HG03521 (cell line): Measurements from ENCODE around the gene CRLF2.
A peak's percentile ranks its signal among the peaks of the same experiment; 100 is the strongest.
"Not testable (repeated sequence)": the region's sequence is repeated elsewhere in the genome, so short reads cannot be mapped to it uniquely, and the experiment has no call there.

Experiments
- ATAC-seq: cut with Tn5 transposase; IDR thresholded peaks from one replicate; pipeline ENCODE4 v1.9.1; 2021; ENCODE audit warnings: mild to moderate bottlenecking, moderate library complexity; ENCODE audit not compliant: unreplicated experiment

The CRLF2 gene, protein sequence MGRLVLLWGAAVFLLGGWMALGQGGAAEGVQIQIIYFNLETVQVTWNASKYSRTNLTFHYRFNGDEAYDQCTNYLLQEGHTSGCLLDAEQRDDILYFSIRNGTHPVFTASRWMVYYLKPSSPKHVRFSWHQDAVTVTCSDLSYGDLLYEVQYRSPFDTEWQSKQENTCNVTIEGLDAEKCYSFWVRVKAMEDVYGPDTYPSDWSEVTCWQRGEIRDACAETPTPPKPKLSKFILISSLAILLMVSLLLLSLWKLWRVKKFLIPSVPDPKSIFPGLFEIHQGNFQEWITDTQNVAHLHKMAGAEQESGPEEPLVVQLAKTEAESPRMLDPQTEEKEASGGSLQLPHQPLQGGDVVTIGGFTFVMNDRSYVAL

DNA sequence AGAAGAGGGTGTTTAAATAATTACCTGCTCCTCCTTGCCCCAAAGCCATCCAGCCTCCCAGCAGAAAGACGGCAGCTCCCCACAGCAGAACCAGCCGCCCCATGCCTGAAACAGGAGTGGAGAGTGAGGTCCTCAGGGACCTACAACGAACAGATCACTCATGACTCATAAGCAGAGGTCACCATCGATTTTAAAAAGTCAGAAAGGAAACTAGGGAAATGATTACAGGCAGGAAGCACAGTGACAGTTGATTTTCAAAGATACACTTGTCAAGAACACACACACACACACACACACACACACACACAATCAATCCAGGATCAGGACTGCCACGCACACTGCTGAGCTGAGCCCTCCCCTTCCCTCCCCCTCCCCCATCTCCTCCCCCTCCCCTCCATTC, at the start of gene CRLF2:
TSS of gene CRLF2 (minus strand) at position 118 of the 400 bp plus-strand sequence. CDS start at position 103, 15 bp downstream.
- peak; percentile 56 for ATAC-seq

DNA sequence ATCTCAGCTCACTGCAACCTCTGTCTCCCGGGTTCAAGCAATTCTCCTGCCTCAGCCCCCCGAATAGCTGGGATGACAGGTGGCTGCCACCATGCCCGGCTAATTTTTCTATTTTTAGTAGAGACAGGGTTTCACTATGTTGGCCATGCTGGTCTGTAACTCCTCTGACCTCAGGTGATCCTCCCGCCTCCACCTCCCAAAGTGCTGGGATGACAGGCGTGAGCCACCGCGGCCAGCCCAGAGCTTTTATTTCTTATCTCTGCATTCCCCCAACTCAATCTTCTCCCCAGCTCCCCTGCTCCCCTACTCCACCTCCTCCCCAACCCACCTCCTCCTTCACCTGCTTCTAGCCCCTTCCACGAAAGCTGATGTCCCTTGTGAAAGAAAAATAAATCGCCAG, 49.3 kb upstream of the CRLF2 start:
- not testable (repeated sequence) for ATAC-seq

DNA sequence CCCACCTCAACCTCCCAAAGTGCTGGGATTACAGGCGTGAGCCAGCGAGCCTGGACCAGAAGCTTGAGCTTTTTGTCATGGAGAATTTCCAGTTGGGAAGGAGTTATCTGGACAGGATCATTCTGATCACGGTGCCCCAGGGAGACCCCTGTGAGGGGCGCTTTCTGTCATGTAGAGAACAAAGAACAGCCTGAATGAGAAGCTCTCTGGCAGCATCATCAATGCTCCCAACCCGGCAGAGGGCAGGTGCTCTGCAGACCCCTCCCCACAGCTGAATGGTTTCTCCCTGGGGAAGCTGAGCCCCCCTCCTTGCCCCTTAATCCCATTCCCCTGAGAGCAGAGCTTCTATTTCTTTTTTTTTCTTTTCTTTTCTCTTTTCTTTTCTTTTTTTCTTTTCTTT, 48.8 kb upstream of the CRLF2 start:
- no peak for ATAC-seq

DNA sequence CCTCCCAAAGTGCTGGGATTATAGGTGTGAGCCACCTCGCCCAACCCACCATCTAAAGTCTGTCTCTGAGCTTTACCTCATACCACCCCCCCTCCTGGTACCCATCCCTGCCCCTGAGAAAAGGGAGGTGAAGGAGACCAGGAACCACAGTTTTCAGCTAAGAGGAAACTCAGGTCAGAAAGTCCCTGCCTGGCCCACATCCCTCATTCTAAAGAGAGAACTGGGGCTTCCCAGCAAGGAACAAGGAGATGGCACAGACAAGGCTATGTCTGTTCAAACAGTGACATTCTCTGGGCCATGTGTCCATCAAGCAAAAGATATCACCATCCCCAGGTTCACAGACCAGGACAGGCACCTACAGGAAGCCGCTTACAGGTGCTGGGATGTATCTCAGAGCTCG, 40.4 kb upstream of the CRLF2 start:
- ATAC-seq = no peak

DNA sequence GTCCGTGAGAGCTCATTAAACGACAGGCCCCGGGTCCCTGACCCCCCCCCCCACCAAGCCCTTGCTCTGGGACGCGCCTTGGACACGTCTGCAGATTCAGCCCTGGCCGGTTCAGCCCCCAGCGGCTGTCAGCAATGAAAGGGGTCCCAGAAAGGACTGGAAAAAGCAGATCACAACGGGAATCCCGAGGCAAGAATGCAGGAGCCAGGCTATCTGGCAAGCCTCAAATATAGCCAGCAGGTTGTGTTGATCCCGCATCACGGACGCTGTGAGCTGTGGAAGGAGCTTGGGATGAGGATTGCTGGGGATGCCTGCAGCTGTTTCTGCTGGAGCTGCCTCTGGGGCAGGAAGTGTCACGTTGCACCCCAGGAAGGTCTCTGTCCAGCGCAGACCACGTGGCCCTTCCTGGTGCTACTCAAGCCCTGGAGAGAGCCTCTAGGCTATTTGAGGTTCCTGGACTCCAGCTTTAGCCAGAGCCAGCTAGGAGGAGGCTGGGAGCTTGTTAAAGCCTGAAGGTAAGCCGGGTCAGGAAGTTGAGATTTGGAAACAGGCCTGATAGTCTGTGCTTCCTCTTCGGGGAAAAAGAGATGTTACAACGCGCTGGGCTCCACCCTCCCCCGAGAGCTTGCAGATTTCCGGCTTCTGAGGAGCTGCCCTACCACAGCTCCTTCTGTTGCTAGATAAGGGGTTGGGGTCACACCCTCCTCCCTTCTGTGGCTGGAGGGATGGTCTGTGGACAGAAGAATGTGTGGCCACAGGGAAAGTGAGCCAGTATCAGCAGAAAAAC, 36.8 kb upstream of the CRLF2 start:
- no peak for ATAC-seq

DNA sequence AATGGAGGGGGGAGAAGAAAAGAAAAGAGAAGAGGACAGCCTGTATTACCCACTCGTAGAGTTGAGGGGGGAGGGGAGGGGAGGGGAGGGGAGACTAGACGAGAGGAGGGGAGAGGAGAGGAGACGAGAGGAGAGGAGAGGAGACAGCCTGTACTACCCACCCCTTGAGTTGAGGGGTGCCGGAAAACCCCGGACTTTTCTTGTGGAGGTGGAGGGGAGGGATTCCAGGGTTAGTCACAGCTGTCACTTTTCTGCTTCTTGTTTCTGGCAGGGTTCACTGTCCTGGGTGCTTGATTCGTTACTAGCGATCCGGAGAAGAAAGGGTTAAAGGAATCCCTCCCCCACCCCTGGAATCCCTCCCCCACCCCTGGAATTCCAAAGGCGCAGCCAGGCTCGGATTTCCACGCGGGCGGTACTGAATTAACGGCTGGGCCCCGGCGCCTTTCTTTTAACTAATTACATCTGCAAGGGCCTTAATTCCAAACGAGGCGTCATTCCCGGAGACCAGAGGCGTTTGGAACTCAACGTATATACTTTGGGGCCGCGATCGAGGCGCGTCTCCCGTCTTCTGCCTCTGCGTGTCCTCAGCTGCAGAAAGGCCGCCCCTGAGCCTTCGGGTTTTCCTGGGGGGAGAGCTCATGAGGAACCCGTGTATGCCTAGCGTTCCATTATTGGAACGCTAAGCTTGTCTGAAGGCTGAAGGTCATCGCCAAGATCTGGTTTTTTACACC, 36.0 kb upstream of the CRLF2 start:
- no peak for ATAC-seq

DNA sequence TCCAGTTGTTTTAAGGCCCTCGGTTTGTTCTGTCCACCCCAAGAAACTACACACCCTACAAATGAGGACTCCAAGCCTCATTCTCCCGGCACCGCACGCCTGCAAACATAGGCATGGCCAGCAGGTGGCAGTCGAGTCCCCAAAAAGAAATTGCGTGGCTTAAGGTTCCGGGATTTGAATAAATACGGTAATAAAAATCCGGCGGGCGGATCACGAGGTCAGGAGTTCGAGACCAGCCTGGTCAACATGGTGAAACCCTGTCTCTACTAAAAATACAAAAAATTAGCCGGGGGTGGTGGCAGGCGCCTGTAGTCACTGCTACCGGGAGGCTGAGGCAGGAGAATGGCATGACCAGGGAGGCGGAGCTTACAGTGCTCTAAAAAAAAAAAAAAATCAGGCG, 34.4 kb upstream of the CRLF2 start:
- ATAC-seq = no peak

DNA sequence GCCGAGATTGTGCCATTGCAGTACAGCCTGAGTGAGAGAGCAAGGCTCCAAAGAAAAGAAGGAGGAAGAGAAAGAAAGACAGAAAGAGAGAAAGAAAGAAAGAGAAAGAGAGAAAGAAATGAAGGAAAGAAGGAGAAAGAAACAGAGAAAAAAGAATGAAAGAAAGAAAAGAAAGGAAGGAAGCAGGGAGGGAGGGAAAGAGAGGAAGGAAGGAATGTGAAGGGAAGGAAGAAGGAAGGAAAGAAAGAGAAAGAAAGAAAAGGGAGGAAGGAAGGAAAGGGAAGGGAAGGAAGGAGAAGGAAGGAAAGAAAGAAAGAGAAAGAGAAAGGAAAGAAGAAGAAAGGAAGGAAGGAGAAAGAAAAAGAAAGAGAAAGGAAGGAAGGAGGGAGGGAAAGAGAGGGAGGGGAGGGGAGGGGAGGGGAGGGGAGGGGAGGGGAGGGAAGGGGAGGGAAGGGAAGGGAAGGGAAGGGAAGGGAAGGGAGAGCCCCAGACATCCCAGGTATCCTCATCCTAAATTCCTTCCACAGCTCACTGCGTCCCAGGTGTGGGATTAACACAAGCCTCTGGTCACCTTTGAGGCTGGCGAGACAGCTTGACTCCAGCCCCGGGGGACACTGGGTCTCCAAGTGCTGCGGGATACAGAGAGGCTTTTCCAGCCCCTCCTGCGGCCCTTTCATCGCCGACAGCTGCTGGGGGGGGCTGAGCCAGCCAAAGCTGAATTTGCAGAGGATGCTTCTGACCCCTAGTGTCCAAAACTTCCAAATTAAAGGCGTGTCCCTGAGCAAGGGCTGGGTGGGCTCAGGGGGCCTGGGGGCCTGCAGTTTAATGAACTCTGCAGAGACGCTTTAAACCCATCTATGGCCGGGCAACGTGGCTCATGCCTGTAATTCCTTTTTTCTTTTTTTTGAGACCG, 32.0 kb upstream of the CRLF2 start:
- ATAC-seq = no peak

DNA sequence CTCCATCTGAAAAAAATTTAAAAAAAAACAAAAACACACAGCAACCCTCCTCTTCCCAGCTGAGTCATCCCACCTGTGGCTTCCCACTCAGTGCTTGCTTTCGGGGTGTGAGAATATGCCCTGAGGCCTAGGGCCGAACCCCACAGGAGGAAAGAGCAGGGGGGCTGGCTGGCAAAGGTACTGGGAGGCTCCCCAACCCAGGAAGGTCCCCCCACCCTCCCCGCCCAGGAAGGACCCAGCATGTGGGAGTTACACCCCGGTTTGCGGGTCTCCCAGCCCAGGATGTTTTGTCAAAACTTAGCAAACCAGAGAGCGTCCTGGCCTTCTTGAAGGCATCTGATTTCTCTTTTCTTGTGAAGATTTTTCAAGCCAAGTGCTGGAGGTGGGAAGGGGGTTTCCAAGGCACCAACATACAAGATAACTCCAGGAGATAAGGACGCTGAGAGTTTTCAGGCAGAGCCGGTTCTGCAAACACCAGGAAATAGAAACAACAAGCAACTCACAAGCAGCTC, 30.5 kb upstream of the CRLF2 start:
- no peak for ATAC-seq

DNA sequence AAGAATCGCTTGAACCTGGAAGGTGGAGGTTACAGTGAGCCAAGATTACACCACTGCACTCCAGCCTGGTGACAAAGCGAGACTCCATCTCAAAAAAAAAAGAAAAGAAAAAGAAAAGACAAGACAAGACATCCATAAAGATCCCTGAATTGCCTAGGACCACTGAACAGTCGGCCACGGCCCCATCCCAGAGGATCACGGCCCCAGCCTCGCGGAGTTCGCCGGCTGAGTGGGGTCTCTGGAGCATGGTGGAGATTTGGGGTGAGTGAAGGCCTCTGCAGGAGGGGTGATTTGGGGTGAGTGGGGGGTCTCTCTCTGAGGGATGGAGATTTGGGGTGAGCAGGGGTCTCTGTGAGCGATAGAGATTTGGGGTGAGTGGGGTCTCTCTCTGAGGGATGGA, 28.1 kb upstream of the CRLF2 start:
- not testable (repeated sequence) for ATAC-seq

DNA sequence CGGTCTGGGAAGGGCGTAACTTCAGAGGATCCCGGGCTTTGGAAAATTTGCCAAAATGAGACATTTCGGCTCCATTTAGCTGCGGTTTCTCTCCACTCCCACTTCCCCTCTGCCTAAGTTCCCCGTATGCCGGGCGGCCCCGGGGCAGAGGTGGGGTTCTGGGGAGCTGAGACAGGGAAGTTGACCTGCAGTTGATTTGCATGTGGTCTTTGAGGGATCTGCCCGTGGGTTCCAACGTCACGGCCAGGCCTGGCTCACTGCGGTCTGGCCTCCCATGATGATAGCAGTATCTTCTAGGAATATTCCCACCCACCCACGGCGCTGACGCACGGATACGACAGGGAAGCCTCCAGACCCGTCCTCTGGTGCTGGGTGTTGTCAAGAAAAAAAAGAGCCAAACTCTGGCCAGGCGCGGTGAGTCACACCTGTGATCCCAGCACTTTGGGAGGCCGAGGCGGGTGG, 27.3 kb upstream of the CRLF2 start:
- ATAC-seq = peak; percentile 53

DNA sequence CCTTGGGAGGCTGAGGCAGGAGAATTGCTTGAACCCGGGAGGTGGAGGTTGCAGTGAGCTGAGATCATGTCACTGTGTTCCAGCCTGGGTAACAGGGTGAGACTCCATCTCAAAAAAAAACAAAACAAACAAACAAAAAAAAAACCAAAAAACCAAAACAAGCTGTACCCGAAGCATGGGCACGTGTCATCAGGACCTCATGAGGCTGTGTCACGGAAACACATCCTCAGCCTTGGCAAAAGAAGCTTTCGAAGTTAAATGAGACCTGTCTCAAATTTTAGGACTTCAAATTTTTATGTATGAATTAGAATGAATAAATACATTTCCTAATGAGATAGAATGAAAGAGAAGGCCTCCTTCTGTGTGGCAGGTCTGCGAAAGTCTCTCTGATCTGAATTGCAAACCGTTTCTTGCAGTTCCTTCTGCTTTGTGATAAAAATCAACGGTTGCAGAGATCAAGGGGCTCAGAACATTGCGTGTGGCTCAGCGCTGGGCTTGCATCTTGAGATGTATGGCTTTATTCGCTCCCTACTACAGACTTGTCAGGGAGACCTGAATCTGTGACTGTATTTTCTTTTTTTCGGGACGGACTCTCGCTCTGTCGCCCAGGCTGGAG, 19.5 kb upstream of the CRLF2 start:
- no peak for ATAC-seq

DNA sequence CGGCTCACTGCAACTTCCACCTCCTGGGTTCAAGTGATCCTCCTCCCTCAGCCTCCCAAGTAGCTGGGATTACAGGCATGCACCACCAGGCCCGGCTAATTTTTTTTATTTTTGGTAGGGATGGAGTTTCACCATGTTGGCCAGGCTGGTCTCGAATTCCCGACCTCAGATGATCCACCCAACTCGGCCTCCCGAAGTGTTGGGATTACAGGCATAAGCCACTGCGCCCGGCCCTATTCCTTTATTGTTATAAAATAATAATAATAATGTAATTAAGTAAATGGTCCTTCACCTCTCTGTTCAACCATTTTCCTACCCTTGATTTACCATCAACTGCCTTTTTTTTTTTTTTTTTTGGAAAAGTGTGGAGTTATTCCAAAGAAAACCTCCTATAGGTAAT, 15.7 kb upstream of the CRLF2 start:
- not testable (repeated sequence) for ATAC-seq

DNA sequence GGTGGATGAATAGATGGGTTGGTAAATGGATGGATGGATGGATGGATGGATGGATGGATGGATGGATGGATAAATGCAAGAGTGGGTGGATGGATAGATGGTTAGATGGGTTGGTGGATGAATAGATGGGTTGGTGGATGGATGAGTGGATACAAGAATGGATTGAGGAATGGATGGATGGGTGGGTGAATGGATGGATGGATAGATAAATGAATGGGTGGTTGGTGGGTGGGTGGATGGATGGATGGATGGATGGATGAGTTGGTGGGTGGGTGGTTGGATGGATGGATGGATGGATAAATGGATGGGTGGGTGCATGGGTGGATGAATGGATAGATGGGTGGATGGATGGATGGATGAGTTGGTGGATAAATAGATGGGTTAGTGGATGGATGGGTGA, 13.8 kb upstream of the CRLF2 start:
- no peak for ATAC-seq

DNA sequence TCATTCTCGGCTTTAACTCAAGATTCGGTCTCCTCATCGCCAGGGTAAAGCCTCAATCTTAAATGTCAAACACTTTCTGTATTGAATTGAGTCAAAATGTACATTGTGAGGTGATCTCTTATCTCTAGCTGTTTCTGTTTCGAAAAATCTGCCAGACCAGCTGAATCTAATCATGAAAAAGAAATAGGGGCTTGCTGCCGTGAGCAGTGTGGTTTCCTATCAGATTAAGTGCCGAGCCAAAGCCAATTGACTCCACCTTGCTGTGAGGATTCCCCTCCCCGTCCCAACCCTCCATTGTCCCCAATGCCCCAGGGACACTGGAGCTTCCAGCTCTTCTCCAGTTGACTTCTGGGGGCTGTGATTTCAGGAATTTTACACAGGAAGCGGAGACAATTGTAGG, 12.5 kb upstream of the CRLF2 start:
- ATAC-seq = no peak

DNA sequence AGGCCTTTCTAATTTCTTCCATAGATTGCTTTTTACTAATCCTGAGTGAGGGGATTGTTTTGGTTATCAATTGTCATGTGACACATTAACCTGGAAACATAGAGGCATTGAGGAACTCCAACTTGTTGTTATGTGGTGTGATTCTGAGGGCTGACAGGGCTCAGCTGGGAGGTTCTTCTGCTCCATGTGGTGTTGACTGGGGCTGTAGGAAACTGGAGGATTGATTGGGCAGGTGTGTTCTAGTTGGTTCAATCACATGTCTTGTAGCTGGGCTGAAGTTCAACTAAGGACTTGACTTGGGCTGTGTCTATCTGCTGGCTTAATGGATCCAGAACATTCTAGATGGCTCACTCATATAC, 10.8 kb upstream of the CRLF2 start:
- no peak for ATAC-seq

DNA sequence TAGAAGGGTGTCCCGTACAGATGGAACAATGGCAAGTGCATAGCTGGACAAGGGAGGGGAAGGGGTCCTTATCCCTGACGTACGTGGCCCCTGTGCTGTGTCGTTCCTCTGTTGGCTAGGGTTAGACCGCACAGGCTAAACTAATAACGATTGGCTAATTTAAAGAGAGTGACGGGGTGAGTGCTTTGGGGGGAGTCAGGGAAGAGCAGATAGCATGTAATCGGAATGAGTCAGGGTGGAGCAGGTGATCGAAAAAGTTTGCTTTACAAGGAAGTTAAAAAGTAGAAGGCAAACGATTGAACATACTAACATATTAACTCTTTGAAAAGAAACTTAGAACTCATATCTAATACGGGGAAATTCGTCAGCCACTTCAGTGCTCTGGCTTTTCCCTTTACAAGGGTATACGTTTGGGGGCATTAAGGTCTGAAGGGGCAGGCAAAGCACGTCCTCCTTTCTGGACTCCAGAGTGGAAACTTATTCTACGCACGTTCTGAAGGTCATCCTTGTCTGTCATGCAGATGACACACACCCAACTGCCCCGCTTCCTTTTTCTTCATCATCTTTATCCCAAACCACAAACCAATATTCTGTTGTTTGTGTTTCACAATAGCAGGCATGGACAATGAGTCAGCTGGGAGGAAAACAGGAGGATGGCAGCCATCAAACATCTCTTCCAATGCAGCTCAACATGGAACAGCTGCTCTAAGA, 10.2 kb upstream of the CRLF2 start:
- no peak for ATAC-seq

DNA sequence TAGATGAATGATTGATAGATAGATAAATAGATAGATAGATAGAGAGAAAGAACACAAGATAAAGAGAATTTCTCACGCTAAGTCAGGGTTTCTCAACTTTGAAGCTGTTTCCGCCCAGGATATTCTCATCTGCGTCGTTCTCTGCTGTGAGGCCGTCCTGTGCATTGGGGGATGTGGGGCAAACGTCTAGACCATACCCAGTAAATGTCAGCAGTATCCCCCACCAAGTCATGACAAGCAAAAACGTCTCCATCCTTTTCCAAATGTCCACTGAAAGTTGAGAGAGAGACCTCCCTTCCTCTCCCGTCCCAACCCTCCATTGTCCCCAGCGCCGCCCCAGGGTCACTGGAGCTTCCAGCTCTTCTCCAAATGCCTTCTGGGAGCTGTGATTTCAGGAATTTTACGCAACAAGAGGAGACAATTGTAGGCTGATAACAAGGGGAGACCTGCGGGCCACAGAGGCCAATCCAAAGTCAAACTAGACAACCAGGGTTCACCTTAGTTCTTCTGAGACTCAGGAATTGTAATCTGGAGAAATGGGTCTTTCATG, 8.9 kb upstream of the CRLF2 start:
- no peak for ATAC-seq

DNA sequence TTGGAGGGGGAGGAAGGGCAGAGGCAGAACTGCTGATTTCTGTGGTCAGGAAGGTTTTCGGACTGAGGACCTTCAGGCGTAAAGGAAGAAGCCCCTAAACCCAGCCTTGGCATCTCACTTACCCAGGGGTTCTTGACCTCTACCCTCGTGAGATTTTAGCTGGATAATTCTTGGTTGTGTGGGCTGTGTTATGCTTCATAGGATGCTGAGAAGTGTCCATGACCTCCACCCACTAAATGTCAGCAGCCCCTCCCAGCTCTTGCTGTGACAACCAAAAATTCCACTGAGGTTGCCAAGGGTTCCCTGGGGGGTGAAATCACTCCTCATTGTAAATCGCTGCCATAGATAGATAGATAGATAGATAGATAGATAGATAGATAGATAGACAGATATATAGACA, 5.8 kb upstream of the CRLF2 start:
- no peak for ATAC-seq
